Measurements from ENCODE around the gene PMVK. TPM values are rescaled to one million over a fixed set of nuclear protein-coding genes. Genes with fewer than 3 reads are reported as not detected.

The PMVK gene
- total and polyA plus RNA-seq, 2 of the 8 experiments (the other 6 are each of a cell fraction or from before 2014, with no cell fraction given), result 23.8 to 26.5 TPM

- TF ChIP-seq CTCF (IDR thresholded peaks at IDR 0.05; ENCODE audit: control extremely low read depth in 1 of 3, insufficient read depth in 1 of 3, low read depth in 1 of 3, low read length in 3 of 3), result no peak
- TF ChIP-seq ZNF274 (IDR thresholded peaks at IDR 0.05; ENCODE audit: borderline replicate concordance, extremely low read depth, low read length), result no peak
- no peak for TF ChIP-seq CTBP2 (IDR thresholded peaks at IDR 0.05; ENCODE audit: borderline replicate concordance, insufficient read depth, insufficient read length, low read length)
- TF ChIP-seq CHD2 (IDR thresholded peaks at IDR 0.05; ENCODE audit: low read length), result no peak
- TF ChIP-seq E2F6 (IDR thresholded peaks at IDR 0.05), result no peak
- TF ChIP-seq CREB1 (IDR thresholded peaks at IDR 0.05), result no peak
These were observed 39.7 kb downstream of the PMVK start (continued) for GRCh38 chr1:154896771-154897286.

Data from H1 (cell line).